ENCODE data around the gene TRIM17.

Gene TRIM17

DNA sequence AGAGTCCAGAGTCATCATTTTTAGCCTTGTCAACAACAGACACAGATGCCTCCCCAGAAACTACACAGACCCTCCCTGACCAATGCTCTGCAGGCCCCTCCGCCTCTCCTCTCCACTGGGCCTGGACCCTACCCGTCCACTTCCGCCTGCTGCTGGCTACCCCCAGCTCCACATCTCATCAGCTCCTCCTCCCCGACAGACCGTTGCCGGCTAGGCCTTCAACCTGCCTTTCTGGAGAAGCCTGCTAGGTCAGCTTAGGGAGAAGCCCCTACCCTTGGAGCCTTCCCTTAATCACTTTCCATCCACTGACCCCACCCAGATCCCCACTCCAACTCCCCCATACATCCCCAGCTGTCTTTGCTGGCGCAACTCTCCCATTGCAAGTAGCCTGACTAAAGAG, 1.4 kb downstream of the TRIM17 start:
- FAIRE-seq, result no peak

DNA sequence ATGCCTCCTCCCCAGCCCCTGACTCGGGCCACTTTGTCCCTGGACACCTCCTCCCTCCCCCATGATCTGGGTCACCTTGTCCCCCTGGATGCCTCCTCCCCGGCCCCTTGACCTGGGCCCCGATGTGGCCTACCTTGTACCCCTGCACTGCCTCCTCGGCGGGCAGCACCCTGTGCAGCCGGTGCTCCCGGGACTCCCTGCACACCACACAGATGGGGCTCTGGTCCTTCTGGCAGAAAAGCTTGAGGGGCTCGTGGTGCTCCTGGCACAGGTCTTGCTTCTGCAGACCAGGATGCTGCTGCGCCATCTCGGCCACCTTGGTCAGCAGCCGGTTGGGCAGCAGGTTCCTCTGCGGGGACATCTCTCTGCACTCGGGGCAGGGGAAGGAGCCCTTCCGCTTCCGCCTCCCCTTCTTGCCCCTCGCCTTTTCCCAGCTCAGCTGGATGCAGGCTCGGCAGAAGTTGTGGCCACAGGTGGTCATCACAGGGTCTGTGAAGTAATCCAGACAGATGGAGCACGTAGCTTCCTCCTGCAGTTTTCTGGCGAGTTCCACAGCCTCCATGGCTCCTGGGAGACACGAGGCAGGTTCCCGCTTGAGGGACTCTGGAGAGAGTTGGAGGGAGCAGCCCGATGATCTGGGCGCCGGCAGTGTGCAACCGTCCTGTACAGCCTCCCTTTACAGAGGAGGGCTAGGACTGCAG, 2.0 kb downstream of the TRIM17 start:
- FAIRE-seq, result no peak

DNA sequence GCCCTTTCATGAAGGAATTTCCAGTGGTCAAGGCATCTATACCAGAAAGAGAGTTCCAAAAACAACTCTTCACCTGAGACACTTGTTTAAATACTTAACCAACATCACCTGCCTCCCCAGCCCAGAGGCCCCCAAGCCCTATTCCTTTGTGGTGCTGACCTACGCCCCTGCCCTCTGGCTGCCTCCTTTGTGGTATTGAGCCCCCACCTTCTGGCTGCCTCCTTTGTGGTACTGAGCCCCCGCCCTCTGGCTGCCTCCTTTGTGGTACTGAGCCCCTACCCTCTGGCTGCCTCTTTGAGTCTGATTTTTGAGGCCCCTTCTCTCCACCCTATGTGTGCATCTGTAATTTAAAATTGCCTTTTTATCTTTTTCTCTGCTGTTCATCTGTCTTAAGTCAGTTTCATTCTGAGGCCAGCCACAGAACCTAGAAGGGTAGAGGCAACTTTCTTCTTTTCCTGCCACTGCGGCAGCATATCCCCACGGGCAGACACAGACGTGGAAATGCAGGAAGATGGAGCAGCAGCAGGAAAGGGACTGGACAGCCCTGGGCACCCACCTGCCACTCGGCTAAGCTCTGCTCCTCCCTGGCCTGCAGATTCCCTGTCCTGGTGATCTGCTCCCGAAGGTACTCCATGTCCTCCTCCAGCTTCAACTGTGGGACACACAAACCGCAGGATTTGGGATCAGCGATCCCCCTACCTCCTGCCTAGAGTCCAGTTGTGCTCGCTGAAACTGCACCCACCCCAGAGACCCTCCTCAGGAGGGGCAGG, 3.2 kb downstream of the TRIM17 start:
- no peak for FAIRE-seq

DNA sequence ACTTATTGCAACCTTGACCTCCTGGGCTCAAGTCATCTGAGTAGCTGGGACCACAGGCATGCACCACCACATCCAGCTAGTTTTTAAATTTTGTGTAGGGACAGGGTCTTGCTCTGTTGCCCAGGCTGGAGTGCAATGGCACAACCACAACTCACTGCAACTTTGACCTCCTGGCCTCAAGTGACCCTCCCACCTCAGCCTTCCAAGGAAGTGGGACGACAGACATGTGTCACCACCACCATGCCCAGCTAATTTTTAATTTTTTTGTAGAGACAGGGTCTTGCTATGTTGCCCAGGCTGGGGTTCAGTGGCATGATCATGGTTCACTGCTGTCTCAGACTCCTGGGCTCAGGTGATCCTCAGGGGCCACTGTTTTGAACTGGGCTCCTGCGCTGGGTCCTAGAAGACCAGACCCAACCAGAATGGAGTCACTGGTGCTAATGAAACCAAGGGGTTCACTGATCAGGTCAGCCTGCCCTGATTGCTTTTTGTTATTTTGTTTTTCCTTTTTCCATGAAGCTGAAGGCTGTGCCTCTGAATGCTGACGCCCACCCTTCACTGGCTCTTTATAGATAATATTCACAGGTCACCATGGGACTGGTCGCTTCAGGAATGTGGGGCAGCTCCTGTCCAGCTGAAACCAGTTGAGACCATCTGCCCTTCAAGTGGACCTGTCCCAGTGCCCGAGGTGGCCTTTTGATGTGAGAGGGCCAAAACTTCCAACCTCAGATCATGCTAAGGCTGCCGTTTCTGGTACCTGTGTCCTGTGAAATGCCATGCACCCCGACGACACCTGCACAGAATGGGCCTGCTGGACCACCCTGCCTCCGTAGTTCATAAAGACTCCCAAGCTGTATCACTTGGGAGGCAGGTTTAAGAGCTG, 4.9 kb downstream of the TRIM17 start:
- FAIRE-seq, result no peak

DNA sequence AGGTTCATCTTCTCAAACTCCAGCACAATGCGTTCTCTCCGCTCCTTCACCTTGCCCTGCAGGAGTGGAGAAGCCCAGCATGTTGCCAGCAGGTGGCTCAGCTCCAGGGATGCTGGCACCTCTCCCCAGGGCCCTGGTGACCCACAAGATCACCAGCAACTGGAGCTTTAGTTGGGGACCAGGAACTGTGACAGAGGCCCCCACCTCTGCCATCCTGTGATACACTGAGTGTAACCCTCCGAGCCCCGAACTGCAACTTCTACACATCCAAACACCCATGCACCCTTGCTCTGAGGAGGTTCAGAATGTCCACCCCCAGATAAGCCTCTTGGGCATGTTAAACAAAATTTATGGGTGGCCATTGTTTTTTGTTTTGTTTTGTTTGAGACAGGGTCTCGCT, 5.5 kb downstream of the TRIM17 start:
- no peak for FAIRE-seq

DNA sequence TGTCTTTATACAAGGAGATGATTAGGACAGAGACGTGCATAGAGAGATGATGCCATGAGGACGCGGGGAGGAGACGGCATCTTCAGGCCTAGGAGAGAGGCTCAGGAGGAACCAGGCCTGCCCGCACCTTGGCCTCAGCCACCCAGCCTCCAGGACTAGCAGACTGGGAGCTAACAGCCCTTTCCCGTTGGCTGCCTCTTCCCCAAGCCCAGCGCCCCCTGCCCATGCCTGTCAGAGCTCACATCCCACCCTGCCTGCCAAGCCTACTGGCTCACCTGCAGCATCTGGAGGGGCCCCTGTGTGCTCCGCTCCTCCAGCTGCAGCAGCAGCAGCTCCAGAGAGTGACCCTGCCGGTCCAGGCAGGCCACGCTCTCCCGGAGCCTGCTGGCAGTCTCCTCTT, 6.0 kb downstream of the TRIM17 start:
- FAIRE-seq, result no peak

DNA sequence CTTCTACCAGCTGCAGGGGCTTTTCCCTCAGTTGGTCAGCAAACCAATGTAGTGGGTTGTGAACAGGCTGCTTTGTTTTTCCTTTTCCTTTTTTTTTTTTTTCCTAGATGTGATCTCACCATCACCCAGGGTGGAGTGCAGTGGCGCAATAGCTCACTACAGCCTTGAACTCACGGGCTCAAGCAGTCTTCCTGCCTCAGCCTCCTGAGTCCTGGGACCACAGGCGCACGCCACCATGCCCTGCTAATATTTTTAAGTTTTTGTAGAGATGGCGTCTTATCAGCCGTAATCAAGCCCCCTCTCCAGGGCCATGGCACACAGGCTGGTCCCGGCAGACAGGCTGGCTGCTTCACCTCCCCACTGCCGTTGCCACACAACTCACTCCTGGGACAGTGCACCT, 6.6 kb downstream of the TRIM17 start:
- FAIRE-seq, result no peak

DNA sequence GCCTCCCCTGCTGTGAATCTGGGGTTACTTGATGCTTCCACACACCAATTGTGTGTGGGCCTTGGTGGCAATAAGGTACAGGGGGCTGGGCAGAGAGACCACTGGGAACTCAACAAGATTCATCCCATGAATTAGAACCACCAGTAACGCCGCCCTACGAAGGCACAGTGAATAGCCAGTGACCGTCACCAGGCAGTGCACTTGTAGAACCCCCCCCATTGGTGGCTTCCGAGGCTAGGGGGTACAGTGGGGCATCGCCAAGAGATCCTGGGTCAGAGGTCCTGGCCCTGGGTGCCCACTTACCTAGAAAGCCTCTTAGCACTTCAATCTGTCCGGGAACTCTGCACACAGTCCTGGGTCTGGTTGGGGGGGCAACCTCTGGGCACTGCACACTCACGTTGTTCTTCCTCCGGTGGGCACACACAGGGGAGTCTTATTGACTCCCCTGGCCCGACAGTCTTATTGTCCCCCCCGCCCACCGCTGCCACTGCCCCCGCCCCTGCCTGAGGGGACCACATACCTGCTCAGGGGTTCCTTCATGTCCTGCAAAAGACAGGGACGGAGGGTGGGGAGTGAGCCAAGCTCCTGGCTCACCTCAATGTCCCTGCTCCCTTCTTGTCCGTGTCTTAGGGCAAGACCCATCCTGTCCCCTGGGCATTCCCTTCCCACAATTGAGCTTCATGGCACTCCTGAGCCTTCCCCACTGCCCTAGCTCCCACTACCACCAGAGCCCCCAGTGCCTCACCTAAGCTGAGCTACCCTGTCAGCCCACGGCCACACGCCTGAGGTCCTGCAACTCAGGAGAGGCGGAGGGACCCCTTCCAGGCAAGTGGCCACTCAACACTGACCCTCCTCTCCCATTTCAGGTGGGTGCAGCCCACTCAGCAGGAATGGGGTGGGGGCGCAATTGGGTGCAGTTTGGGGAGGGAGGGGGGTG, 7.5 kb downstream of the TRIM17 start:
- FAIRE-seq, result no peak

DNA sequence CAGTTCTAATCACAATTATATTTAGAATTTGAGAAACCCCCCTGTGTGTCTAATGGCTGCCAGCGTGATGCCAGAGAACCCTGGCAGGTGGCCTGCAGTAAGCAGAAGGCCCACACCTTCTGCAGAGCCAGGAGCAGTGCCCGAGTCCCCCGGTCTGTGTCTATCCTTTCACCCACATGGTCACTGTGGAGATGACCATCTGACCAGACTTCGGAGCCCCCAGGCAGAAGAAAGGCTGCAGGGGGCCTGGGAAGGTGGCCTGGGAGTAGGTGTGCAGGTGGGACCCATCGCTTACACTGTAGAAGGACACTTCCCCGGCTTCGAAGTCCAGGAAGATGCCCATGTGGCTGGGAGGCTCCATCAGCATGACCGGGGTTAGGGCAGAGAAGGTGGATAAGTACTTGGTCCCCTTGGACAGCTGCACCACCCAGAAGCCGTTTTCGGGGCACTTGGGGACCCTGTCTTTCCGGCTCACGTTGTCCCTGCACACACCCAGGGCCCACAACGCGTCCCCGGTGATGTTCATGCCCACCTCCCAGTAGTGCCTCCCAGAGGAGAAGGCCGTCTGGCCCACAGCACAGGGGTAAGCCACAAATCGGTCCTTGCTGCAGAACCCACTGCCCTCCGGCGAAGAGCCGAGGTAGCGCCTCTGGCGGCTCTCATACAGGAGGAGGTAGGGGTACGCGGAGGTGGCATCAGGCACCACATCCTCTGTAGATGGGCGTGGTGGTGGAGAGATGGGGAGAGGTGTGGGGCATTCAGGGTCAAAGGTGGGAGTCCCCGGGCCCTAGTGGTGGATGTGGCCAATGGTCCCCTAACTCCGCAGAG, 8.4 kb downstream of the TRIM17 start:
- FAIRE-seq, result no peak

DNA sequence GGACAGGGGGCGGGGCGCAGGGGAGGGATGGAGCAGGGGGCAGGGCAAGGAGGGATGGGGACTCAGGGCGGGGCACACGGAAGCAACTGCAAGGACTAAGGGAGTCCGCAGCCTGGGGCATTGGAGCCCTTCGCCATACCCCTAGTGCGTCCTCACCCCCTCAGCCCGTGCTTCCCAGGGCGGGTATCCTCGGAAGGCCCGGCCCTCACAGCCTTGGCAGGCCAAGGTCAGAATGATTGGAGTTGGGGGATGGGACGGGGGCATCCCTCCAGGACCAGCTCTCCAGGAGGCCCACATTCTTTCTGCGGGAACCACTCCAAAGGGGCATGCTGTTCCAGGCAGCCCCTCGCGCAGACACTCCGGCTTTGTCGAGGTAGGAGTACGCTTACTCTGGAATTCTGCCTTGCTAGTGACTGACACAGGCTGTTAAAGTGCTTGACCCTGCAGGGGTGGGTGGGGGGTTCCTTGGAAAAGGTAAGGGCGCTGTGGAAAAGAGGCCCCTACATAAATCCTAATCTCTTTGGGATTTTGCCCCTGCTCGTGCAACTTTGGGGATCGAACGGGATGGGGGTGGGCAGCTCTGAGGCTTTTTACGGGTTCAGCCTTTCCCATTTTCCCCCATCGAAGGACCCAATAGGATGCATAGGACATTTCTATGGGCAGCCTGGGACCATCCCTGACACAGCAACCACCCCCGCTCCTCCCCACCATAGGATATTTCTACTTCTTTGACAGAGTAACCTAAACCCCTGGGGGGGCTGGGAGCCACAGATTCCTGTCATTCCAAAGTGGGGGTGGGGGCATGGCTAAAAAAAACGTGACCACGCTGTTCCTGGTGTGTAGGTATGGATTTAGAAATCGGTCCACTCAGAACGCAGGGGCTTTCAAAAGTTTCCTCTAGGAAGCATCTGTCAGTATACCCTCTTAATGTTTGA, 9.3 kb downstream of the TRIM17 start:
- no peak for FAIRE-seq

DNA sequence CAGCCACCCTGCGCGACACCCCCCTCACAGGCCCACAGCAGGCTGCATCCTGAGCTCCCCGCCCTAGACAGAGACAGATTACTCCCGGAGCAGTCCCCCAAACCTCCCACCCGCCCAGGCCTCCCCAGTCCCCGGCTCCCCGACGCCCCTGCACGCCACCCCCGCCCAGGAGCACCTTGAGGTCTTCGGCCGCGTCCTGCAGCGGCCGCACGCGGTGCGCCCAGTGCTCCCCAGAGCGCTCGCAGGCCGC, 10.8 kb downstream of the TRIM17 start:
- FAIRE-seq, result no peak

DNA sequence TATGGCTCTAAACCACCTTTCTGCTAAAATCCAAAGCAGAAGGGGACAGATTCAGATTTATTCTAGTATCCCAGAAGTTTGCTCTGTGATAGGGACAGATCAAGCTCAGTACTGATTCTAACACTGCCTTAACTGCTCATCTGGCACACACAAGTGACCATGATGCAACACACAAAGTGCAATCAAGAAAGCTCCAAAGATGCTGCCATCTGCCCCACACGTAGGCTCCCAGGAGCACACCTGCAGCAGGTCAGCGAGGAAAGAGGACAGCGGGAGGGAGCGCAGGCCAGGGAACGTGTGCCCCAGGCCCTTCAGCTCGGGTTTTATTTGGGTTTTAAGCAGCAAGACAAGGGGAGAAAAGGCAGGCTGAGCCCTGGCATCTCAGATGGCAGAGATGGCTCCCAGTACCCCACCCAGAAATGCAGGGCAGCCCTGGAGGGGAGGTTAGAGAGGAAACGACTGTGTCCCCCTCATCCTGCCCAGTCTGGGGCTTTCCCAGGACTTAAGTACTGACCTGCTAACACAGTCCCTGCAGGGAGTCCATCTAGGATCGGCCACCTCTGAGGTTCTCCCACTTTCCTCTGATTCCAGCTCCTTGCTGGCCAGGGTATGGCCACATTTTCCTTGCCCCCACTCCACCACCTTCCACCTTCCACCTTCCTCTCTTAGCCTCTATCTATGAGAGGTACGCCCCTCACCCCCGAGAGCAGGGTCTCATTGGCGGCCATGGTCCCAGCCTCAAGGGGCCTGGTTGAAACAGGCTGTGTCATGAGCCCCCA, 11.3 kb downstream of the TRIM17 start:
- no peak for FAIRE-seq

DNA sequence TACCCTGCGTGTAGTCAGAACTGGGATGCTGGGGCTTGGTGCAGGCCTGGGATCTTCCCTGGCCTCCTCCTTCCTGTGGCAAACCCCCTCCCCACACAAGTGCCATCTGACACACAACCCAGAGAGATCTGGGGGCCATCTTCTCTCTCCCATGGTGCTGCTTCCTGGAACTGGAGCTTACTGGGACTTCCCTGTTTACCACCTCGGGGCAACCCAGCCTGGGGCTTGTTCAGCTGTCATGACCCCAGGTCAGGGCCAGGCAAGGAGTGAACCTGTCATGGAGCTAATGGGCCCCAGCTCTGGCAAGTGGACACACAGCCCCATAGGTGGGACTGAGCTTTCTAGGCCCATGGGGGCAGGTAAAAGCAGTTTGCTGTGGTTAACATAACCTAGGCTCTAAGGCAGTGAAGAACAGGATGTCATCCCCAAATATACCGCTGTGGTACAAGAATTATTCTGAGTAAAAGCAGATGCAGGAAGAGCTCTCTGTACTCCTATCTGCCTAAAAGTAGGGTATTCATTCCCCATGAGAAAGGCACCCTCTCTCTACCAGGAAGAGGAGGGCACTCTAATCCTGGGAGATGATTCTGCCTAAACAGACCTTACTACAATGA, 12.4 kb downstream of the TRIM17 start:
- no peak for FAIRE-seq

DNA sequence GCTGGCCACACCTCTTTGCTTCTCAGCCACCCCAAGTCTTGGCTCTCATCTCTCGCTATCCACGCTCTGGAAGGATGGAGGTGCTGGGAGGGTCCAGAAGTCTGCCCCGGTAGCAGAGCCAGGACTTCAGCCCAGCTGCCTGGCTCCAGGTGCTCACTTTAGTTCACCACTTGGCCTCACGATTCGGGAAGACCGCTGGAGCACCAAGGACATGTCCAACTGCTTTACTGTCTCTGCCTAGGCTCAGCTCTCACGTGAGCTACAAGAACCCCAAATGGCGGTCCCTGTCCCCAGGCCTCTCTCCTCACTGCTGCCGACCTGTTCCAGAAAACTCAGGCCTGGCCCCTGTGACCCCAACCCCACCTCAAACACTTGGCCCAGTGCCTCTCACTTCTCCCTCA, 13.4 kb downstream of the TRIM17 start:
- no peak for FAIRE-seq

DNA sequence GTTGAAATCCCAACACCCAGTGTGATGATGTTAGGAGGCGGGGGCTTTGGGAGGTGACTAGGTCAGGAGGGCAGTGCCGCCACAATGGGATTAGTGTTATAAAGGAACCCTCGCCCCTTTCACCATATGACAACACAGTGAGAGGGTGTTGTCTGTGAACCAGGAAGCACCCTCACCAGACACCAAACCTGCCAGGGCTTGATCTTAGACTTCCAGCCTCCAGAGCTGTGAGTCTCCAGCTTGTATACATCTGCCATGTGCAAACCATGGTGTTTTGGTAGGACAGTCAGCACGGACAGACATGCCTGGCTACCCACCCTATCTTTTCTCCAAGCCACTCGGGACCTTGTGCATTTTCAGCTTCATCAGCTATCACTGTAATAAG, 14.0 kb downstream of the TRIM17 start:
- no peak for FAIRE-seq

DNA sequence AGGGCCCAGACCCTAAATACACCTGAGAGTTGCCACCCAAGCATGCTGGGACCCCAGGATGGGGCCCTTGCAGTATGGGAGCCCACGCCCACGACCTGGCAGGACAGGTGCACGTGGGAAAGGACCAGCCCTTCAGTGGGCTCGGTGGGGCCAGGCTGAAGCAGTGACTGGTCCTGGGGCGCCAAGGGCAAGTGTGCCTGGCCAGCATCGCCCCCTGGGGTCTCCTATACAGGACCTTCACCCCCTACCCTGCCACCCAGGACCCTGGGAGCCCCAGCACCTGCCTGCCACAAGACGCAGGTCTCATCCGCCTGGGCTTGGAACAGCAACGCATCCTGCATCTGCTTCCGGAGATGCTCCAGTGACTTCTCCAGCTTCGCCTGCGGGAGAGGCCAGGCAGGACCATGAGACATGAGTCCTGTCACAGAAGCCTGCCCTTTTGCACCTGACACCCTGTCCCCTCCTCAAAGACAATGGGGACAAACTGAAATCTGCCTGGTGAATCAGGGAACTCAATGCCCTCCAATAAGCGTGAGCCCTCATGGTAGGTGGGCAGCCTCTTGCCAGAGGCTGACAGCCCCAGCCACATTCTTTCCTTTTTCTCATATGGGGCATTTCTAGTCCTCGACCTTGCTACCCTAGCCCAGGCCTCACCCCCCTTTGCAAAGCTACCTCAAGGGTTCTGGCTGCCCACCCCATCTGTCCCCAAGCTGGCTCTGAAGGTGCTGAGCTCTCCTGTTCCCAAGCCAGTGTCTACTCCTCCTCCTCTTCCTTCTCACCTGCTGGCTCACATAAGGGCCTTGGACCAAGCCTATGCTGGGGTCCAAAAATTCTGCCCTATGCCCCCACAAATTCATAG, 14.7 kb downstream of the TRIM17 start:
- no peak for FAIRE-seq

DNA sequence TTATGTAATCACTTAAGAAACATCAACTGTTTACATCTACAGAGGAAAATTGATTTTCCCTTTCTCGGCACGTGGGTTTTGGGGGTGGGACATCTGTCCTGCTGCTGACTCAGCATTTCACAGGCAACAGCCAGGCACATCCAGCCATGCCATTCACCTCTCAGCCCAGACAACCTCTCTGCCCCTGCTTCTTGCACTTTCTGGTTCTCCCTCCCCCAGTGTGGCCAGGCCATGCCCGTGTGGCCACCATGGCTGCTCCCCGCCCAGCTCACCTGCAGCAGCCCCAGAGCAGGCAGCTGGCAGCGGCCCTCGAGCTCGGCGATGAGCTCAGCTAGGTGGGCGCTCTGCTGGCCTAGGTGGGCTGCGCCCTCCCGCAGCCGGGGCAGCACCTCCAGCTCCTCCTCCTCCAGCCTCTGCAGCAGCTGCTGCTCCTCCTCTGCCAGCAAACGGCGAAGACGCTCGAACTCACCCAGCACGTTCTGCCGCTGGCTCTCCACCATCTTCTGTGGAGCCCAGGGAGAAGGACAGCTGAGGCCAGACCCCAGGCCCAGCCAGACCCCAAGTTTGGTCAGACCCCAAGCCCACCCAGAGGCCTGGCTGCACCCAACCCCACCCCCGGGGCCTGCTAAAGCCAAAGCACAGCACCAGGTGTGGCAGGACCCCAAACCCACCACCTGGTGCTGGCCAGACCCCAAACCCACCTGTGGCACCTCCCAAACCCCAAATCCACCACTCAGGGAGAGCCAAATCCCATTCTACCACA, 15.8 kb downstream of the TRIM17 start:
- FAIRE-seq, result no peak

DNA sequence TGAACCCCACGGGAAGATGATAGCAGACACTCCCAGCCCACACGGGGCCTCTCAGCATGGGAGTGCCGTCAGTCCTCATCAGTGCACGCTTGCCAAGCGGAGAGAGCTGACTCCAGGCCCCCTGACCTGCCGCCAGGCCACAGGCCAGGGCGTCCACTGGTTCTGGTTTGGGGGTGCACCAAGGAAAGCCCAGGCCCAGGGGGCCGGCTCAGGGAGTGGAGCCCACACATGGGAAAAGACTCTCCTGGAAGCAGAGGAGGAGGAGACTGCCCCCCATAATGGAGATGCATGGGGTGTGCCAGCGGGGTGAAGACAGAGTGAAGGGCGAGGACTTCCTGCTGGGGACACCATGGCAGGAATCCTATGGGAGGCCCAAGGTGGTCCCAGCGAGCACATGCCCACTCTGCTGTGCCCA, 16.4 kb downstream of the TRIM17 start:
- no peak for FAIRE-seq

Measured in islet of Langerhans (tissue), 1 donor.